GF-D8 (cell line): ENCODE results near the gene SHMT2.
A peak's percentile ranks its signal among the peaks of the same experiment; 100 is the strongest.

Experiments
- DNase-seq: peaks from one replicate; lab custom pipeline; 2025; lab: John Stamatoyannopoulos, UW

The SHMT2 gene

GRCh38 chr12:57227315-57228115 is 2.0 kb upstream of the SHMT2 start:
- DNase-seq, result no peak

DNA sequence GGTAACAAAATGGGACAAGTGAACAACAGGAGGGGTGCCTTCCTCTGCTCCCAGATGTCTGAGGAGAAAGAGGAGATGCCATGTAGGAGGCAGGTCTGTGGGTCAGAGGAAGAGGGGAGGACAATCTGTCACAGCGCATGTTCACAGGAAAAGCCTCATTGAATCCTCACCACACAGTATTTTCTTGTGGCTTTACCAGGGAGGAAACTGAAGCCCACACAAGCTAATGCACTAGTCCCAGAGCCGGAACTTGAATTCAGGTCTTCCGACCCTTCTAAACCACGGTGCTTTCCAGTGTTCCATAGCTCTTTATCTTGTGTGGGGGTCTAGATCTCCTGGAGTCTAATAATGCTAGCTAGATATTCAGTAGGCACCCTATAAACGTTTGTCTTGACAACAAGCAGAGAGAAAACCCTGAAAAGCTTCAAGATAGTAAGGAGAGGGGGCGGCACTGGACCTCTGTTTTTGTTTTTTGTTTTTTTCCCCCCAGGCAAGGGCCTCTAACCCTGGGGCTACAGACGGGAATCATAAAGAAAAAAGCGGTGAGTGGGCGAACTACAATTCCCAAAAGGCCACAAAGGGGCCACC is 371 bp upstream of the SHMT2 start:
- peak; percentile 59 for DNase-seq

GRCh38 chr12:57230381-57231155 is 1.1 kb downstream of the SHMT2 start:
- DNase-seq, result no peak

DNA sequence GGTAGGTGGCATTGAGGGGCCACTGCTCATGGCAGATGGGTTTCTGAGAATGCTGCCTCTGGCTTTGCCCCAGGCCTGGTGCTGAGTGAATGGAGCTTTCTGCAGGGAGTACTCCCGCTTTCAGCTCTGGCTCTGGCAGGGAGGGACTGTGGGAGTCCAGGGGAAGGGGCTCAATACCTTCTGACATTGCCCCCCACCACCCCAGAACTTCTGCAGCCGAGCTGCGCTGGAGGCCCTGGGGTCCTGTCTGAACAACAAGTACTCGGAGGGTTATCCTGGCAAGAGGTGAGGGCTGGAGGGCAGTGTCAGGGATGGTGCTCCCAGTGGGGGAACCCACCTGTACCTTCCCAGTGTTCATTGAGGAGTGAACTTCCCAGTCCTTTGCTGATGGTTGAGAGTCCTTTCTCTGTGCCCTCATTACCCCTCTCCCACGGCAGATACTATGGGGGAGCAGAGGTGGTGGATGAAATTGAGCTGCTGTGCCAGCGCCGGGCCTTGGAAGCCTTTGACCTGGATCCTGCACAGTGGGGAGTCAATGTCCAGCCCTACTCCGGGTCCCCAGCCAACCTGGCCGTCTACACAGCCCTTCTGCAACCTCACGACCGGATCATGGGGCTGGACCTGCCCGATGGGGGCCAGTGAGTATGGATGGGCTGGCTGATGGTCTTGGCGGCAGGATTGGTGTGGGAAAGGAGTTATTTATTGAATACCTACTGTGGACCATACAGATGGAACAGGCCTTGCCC is 1.9 kb downstream of the SHMT2 start:
- DNase-seq, result no peak

DNA sequence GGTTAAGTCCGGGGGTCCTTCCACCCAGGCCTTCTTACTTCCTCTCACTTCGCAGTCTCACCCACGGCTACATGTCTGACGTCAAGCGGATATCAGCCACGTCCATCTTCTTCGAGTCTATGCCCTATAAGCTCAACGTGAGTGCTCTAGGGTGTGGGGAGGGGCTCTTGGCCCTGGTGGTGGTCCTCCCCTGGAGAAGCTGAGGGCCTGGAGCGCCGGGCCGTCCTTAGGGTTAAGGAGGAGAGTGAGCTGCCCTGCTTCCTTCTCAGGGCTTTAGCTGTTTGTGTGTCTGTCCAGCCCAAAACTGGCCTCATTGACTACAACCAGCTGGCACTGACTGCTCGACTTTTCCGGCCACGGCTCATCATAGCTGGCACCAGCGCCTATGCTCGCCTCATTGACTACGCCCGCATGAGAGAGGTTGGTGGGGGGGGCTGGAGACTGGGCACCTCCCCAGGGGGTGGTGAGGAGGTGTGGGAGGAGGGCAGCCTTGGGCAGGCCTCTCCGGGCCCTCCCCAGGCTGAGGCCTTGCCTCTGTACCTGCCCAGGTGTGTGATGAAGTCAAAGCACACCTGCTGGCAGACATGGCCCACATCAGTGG is 2.7 kb downstream of the SHMT2 start:
- no peak for DNase-seq

DNA sequence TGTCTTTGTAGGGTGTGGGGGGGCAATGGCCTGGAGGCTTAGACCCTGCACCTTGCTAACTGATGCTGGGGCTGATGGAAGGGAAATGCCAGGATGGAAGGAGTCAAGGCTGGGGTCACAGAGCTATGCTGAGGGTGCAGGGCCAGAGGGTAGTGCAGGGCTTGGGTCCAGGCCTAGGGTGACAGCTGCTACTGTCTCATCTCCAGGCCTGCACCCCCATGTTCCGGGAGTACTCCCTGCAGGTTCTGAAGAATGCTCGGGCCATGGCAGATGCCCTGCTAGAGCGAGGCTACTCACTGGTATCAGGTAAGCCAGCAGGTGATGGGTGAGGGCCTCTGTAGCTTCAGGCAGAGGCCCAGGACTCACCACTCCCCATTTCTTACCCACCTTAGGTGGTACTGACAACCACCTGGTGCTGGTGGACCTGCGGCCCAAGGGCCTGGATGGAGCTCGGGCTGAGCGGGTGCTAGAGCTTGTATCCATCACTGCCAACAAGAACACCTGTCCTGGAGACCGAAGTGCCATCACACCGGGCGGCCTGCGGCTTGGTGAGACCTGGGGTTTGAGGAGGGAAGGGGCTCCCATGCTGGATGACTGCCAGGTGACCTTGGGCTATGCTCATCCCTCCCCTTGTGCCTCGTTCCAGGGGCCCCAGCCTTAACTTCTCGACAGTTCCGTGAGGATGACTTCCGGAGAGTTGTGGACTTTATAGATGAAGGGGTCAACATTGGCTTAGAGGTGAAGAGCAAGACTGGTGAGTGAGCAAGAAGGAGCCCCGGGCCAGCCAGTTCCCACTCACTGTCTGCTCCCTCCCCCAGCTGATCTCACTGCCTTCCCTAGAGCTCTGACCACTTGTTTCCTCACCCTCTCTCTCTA is 4.1 kb downstream of the SHMT2 start:
- no peak for DNase-seq

DNA sequence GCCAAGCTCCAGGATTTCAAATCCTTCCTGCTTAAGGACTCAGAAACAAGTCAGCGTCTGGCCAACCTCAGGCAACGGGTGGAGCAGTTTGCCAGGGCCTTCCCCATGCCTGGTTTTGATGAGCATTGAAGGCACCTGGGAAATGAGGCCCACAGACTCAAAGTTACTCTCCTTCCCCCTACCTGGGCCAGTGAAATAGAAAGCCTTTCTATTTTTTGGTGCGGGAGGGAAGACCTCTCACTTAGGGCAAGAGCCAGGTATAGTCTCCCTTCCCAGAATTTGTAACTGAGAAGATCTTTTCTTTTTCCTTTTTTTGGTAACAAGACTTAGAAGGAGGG is 4.7 kb downstream of the SHMT2 start:
- DNase-seq, result no peak

DNA sequence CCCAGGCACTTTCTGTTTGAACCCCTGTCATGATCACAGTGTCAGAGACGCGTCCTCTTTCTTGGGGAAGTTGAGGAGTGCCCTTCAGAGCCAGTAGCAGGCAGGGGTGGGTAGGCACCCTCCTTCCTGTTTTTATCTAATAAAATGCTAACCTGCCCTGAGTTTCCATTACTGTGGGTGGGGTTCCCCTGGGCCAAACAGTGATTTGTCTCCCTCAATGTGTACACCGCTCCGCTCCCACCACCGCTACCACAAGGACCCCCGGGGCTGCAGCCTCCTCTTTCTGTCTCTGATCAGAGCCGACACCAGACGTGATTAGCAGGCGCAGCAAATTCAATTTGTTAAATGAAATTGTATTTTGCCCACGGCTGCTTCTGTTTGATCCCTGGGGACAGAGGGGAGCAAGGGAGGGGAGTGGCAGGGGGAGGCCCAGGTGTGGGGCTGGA is 5.1 kb downstream of the SHMT2 start:
- no peak for DNase-seq

GRCh38 chr12:57235017-57235727 is 5.7 kb downstream of the SHMT2 start:
- DNase-seq, result no peak

GRCh38 chr12:57235728-57236131 is 6.2 kb downstream of the SHMT2 start:
- no peak for DNase-seq

- no peak for DNase-seq
Measured at GRCh38 chr12:57236201-57236924, 6.9 kb downstream of the SHMT2 start.

DNA sequence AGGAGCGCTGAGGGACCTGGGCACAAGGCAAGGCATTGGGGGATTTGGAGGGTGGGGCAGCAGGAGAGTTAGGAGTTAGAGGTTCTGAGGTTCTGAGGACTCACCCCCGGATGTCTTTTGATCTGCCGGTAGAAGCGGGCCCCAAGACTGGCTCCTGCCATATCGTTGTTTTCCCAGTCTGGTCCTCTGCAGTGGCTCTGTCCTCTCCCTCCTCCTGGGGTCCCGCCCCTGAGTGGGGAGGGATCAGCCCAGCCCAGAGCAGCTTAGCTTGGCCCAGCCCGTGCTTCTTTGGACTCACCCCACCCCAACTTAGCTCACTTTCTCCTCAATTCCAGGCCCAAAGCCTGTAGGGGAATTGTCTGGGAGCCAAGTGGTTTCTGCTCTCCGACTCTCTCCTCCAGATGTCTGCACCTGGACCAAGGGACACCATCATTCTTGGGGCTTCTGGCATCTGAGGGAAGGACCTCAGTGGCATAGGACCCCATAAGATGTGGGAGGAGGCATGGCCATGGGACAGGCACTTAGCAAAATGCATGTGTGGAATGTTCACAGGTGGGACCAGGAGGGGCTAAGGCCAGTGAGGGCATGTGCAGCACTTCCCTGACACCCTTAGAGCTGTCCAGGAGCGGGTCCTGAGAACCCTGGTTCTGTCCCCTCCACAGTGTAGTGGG is 7.5 kb downstream of the SHMT2 start:
- no peak for DNase-seq

- no peak for DNase-seq
Measured at GRCh38 chr12:57237596-57237931, 8.1 kb downstream of the SHMT2 start.

DNA sequence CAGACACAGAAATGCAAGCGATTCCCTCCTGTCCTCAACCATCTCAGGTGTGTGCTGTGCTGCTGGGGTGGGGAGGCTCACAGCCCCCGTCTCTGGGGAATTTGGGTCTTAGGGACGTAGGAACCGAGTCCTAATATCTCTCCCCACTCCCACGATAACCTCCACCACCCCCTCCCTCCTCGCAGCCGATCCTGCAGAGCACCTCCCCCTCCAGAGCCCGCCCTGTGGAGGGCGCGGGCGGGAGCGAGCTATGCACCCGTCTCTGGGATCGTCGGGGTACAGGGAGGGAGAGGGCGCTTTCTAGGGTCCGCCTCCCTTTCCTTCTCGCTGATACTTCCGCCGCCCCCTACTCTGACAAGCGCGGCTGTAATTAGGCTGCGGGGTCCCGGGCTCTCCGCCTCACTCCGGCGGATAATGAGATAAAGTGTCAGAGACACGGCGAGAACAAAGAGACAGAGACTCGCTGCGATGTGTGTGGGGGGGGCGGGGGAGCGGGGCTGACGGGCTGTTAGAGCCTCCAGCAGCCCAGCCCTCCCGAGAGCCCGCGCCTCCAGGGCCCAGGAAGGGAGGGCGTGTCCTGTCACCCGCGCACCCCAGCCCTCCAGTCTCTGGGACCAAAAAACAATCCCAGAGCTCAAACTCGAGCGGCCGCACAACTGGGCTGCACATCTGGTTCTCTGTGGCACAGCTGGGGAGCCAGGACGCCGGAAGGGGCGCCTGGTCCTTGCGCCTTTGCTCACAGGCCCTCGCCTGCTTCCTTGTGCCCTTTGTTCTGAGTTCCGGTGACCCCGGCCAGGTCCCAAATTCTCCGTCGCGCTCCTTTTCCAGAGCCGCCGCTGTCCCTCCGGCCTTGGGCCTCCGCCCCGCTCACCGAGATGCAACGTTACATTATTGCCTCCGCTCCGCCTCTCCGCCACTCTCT is 8.7 kb downstream of the SHMT2 start:
- no peak for DNase-seq

DNA sequence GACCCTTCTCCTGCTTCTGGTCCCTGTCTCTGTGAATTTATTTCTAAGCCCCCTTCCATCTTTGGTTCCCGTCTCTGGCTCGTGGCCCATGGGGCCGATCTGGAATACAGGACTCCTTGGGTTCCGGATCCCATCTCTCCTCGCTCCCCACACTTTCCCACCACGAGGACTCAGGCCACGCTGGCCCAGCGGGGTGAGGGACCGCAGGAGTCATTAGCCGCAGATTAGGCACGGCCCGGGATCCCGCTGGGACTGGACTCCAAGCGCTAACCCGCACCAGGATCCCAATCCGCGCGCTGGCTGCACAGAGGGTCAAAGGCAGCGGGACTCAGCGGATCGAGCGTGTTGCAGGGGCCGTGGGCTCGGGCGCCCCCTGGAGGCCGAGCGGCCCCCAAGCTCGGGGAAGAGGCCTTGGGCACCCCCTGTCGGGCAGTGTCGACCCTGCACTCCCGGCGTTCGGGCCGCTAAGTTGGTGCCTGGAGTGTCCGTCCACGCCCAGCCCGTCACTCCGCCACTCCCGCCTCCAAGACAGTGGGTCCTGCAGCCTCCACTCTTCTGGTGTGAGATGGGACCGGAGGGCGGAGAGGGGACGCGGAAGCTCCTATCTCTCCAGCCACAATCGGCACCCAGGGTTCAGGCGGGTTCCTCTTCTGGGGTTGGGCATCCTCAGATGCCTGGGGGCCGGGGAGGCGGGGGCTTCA is 9.5 kb downstream of the SHMT2 start:
- DNase-seq, result peak; percentile 36

- no peak for DNase-seq
Measured at GRCh38 chr12:57239587-57240065, 10.1 kb downstream of the SHMT2 start.
